Thyroid gland (tissue), 4 donors: Measurements from ENCODE around the gene KIF18B. TPM values are rescaled to one million over a fixed set of nuclear protein-coding genes. Genes with fewer than 3 reads are reported as not detected.

ENCODE experiments used
- DNase-seq, 2 donors: peaks; one replicate each; pipeline ENCODE4 v3.0.0-alpha.2; 2019
- H3K27ac ChIP-seq, 3 donors: fragments of 200-600 bp; sonication (generic); 1 replicate in 2 of 3; 2 replicates in 1 of 3; pipeline ENCODE4 v1.5.1; 2016 to 2019; ENCODE audit warnings: mild to moderate bottlenecking in 1 of 3, moderate library complexity in 1 of 3
- H3K27me3 ChIP-seq: fragments of 200-600 bp; sonication (generic); one replicate; pipeline ENCODE4 v1.5.1; 2019
- H3K36me3 ChIP-seq, 2 donors: fragments of 200-600 bp; sonication (generic); one replicate each; pipeline ENCODE4 v1.5.1; 2016 to 2019
- H3K4me1 ChIP-seq, 2 donors: fragments of 200-600 bp; sonication (generic); one replicate each; pipeline ENCODE4 v1.5.1; 2017 to 2019
- H3K4me3 ChIP-seq, 3 donors: fragments of 200-600 bp; sonication (generic); replicated peaks in 1 of 3; 1 replicate in 2 of 3; 2 replicates in 1 of 3; pipeline ENCODE4 v1.5.1; 2016; ENCODE audit warnings: mild to moderate bottlenecking in 1 of 3
- H3K9me3 ChIP-seq: fragments of 200-600 bp; sonication (generic); one replicate; pipeline ENCODE4 v1.5.1; 2017
- POLR2A ChIP-seq, 2 donors: fragments of 450-650 bp; IDR thresholded peaks; one replicate each; pipeline ENCODE4 v1.6.1; 2017; ENCODE audit warnings: antibody characterized with exemption in 2 of 2, mild to moderate bottlenecking in 2 of 2, moderate library complexity in 1 of 2
- WGBS, 2 donors: methylation state at CpG; one replicate each; pipeline ENCODE4 v1.1.5; 2017; 5-methylcytosine and 5-hydroxymethylcytosine counted together
- intact Hi-C: fragments of 100-400 bp; cut with DNase I; formaldehyde crosslinking; loops from one replicate; pipeline ENCODE4 v1.15.1; 2023
- total RNA-seq, 4 donors: library from RNA; depleted of rRNA; stranded (reverse); fragments of >200 nt; gene quantifications; one replicate each; pipeline ENCODE4 v1.2.3, GENCODE V29; 2016
- TF ChIP-seq, protein P1 (sequence below), 6 experiments: fragments of 200-600 bp in 3 of 6; fragments of 450-650 bp in 3 of 6; sonication (generic) in 3 of 6; IDR thresholded peaks; one replicate each; pipeline ENCODE4 v1.5.1; 2016 to 2019; ENCODE audit warnings: antibody characterized with exemption in 6 of 6, mild to moderate bottlenecking in 2 of 6, inconsistent platforms in 1 of 6, moderate library complexity in 1 of 6

Gene KIF18B
- total RNA-seq, 4 donors from 2014 or later = 0.11 to 0.50 (median 0.34) TPM; not detected in 1

DNA sequence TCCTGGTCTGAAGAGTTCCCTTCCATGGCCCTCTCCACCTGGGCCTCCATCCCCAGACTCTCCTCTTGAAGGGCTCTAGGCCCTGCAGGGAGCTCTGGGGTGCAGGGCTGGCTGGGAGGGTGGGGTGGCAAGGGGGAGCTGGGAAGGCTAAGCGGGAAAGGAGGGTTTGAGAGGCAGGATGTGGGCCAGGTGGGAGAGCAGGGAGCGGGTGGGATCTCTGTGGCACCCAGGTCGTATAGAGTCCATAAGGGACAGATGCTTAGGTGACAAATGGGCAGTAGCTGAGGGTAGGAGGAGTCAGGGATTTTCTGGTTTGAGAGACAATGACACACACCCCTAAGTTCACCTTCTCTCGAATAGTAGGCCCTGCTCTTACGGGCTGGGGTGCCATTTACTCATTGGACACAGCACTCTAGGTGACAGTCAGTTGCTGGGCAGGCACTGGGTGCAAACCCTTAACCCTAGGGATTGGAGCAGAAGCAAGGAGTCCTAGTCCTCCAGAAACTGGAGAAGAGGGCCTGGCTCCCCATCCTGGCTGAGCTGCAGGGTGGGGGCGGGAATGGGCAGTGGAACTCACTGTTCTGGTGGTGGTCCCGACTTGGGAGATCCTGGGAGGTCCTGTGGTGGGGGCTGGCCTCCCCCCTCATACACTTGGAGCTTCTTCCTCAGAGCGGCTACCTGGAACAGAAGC is 15.3 kb downstream of the KIF18B start:
- Histone ChIP-seq H3K4me3 (no peak overlapping the region), H3K36me3 (no peaks in the 10 kb centered on the region), H3K4me1 (no peaks in the 10 kb centered on the region), H3K27ac (no peak overlapping the region), H3K27me3 (no peaks in the 10 kb centered on the region), H3K9me3 (no peaks in the 10 kb centered on the region)
- intact Hi-C loops = no loop called here
- no peak for DNase-seq
- TF ChIP-seq POLR2A (IDR thresholded peaks at IDR 0.05) = no peak
- TF ChIP-seq, protein P1, sequence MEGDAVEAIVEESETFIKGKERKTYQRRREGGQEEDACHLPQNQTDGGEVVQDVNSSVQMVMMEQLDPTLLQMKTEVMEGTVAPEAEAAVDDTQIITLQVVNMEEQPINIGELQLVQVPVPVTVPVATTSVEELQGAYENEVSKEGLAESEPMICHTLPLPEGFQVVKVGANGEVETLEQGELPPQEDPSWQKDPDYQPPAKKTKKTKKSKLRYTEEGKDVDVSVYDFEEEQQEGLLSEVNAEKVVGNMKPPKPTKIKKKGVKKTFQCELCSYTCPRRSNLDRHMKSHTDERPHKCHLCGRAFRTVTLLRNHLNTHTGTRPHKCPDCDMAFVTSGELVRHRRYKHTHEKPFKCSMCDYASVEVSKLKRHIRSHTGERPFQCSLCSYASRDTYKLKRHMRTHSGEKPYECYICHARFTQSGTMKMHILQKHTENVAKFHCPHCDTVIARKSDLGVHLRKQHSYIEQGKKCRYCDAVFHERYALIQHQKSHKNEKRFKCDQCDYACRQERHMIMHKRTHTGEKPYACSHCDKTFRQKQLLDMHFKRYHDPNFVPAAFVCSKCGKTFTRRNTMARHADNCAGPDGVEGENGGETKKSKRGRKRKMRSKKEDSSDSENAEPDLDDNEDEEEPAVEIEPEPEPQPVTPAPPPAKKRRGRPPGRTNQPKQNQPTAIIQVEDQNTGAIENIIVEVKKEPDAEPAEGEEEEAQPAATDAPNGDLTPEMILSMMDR (IDR thresholded peaks at IDR 0.05) = no peak
- 94% methylated on average over 6 to 7 of the region's 8 CpGs for WGBS, 2 donors

DNA sequence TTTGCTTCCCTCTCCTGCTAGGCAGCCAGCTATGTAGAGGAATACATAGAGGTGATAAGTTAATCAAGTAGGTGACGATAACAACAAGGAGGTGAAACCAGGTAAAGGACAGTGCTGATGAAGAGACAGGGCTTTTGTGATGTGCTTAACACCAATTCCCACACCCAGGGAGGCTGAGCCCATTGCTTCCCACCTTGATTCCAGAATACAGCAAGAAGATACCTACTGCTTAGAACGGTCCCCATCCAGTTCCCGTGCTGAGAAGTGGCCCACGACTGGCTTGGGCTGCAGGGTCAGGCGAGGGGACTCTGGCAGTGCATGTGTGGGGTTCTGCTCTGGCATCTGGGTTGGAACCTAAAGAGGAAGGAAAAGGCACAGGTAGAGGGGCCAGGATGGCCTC is 16.2 kb downstream of the KIF18B start:
- Histone ChIP-seq H3K9me3 (no peaks in the 10 kb centered on the region), H3K27me3 (no peaks in the 10 kb centered on the region), H3K27ac (no peak overlapping the region), H3K36me3 (no peaks in the 10 kb centered on the region), H3K4me1 (no peaks in the 10 kb centered on the region), H3K4me3 (no peak overlapping the region)
- intact Hi-C loops = no loop called here
- 82 to 90% methylated on average over 4 to 5 of the region's 5 CpGs for WGBS, 2 donors
- TF ChIP-seq, protein P1 (IDR thresholded peaks at IDR 0.05) = no peak
- no peak for TF ChIP-seq POLR2A (IDR thresholded peaks at IDR 0.05)
- no peak for DNase-seq

DNA sequence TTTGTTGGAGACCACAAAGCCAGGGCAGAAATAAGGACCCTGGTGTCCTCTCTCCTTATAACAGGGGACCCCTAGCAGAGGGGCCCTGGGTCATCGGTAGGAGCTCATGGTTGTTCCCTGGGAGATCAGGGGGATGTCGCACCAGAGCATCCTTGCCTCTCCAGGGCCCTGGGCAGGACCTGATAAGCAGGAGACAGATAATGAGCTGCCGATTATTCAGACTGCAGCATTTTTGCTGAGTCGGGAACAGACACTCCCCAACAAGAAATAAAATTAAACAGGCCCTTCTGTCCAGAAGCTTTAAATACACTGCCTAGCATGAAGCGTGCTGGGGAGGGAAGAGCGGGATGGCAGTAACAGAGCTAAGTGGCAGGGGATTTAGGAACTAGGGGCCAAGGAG is 16.9 kb downstream of the KIF18B start:
- Histone ChIP-seq H3K4me1 (no peaks in the 10 kb centered on the region), H3K36me3 (no peaks in the 10 kb centered on the region), H3K4me3 (no peak overlapping the region), H3K27me3 (no peaks in the 10 kb centered on the region), H3K9me3 (no peaks in the 10 kb centered on the region), H3K27ac (no peak overlapping the region)
- intact Hi-C loops = no loop called here
- TF ChIP-seq POLR2A (IDR thresholded peaks at IDR 0.05) = no peak
- TF ChIP-seq, protein P1 (IDR thresholded peaks at IDR 0.05) = no peak
- 79 to 94% methylated on average over 6 of the region's 6 CpGs for WGBS, 2 donors
- DNase-seq = no peak

DNA sequence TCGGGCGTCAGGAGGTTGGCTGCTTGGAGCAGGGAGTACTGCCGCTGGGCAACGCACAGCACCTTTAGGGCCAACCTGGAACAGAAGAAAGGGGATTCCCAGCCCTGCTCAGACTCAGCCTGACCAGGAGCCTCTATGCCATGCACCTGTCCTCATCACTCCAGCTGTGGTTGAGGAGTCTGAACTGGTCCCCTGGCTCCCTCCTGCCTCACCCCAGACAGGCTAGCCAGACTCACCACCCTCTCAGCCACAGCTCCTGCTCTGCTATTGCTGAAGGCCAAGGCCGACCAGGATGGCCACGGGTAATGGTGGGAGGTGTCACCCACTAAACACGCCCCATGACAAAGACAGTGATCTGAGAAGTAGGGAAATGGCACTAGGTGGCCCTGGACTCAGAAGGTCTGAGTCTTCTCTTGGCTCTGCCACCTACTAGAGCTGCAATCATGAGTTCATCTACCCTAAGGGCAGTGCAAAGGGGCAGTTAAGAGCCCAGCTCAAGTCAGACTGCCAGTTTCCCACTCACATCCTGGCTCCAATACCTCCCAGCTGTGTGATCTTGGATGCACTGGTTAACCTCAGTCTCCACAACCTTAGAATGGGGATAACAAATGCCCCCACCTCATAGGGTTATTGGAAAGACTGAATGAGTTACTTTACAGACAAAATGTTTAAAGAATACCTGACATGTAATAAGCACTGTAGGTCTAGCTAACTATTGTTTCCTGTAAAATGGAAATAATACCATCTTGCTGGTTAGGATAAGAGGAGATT is 18.4 kb downstream of the KIF18B start:
- H3K4me1 ChIP-seq = no peaks in the 10 kb centered on the region
- H3K9me3 ChIP-seq = no peaks in the 10 kb centered on the region
- no peak overlapping the region for H3K27ac ChIP-seq
- H3K4me3 ChIP-seq = no peak overlapping the region
- TF ChIP-seq, protein P1 (IDR thresholded peaks at IDR 0.05) = no peak
- TF ChIP-seq POLR2A (IDR thresholded peaks at IDR 0.05) = no peak
- no peaks in the 10 kb centered on the region for H3K27me3 ChIP-seq
- intact Hi-C loops = loop anchor here (10.0 kb wide), 1 partner anchor 266 kb away; no protein-coding TSS in a partner anchor
- H3K36me3 ChIP-seq = no peaks in the 10 kb centered on the region
- 85 to 97% methylated on average over 3 to 7 of the region's 7 CpGs for WGBS, 2 donors
- DNase-seq = no peak

DNA sequence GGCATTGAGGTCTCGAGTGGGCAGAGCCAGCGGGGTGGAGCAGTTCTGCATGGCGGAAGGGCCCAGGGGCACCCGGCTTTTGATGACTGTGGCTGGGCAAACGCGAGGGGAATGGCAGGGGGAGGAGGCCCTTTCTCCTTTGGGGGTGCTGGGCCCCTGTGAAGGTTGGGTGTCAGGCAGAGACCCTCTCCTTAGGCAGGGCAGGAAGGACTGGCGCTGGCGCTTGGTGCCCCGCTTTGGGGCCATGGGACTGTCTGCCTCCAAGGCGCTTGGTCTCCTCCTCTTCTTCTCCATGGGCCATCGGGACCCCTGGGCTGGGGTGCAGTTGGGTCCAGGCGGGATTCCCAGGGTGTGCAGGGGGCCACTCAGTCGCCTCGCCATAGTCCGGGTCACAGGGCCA is 19.4 kb downstream of the KIF18B start:
- Histone ChIP-seq H3K9me3 (no peaks in the 10 kb centered on the region), H3K36me3 (no peaks in the 10 kb centered on the region), H3K4me3 (no peak overlapping the region), H3K27ac (no peak overlapping the region), H3K27me3 (no peaks in the 10 kb centered on the region), H3K4me1 (no peaks in the 10 kb centered on the region)
- 93 to 97% methylated on average over 5 to 13 of the region's 15 CpGs for WGBS, 2 donors
- TF ChIP-seq, protein P1 (IDR thresholded peaks at IDR 0.05) = no peak
- TF ChIP-seq POLR2A (IDR thresholded peaks at IDR 0.05) = no peak
- DNase-seq = no peak
- intact Hi-C loops = loop anchor here (10.0 kb wide), 1 partner anchor 267 kb away; no protein-coding TSS in a partner anchor
